Measurements from ENCODE around the gene GPR55. TPM values are rescaled to one million over a fixed set of nuclear protein-coding genes. Genes with fewer than 3 reads are reported as not detected.

Gene GPR55
- total and polyA plus RNA-seq, 2 of the 4 experiments (the other 2 are of a cell fraction), result 0.03 TPM; not detected in 1

DNA sequence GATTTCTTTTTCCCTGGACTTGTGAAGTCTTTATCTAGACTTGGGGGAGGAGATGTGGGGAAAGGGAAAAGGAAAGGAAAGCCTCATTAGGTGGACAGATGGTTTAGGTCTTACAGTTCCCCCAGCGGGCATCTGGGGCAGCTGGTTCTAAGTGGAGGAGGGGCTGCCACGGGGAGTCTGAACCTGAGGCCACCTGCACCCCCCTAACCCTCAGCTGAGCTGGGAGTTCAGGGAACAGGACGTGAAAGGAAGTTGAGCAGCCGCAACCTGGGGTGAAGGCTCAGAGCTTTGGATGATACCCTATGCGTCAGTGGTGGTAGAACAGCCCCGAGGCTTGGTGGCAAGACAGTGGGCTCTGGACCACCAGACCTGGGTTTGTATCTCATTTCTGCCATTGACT is 33.5 kb downstream of the GPR55 start:
- Histone ChIP-seq H3K27ac (ENCODE audit: insufficient read depth, low read length) (no peak overlapping the region), H2AFZ (replicated peaks; ENCODE audit: low read length, poor library complexity) (no peak overlapping the region), H4K91ac (ENCODE audit: insufficient read depth, low read depth, low read length) (no peak overlapping the region), H4K5ac (ENCODE audit: low read depth, low read length) (no peak overlapping the region), H3K9me3 (ENCODE audit: control insufficient read depth, insufficient read depth, low read length) (peaks cover 2% of the 10 kb centered on the region; the same call in 1 of the 2 replicates), H3K4ac (ENCODE audit: low read depth, low read length) (no peak overlapping the region), H2AK9ac (replicated peaks; ENCODE audit: low read depth, low read length, poor library complexity) (no peak overlapping the region), H3K9ac (ENCODE audit: low read depth, low read length) (no peak overlapping the region), H4K8ac (ENCODE audit: low read depth in 2 of 2, low read length in 2 of 2) (no peak overlapping the region), H2AK5ac (ENCODE audit: low read depth, low read length) (no peak overlapping the region), H3K23ac (ENCODE audit: low read depth, low read length) (no peak overlapping the region), H3K14ac (replicated peaks; ENCODE audit: low read depth, low read length) (no peak overlapping the region), H3K79me1 (ENCODE audit: low read depth in 1 of 2, low read length in 2 of 2) (no peaks in the 10 kb centered on the region), H3K4me1 (ENCODE audit: control insufficient read depth, insufficient read depth, low read length) (no peaks in the 10 kb centered on the region), H2BK20ac (ENCODE audit: low read depth, low read length) (no peak overlapping the region), H3K4me2 (ENCODE audit: low read depth, low read length) (no peak overlapping the region), H3K18ac (ENCODE audit: low read depth, low read length) (no peak overlapping the region), H2BK5ac (ENCODE audit: low read depth, low read length, poor library complexity, severe bottlenecking) (no peak overlapping the region), H2BK15ac (ENCODE audit: low read depth, low read length) (no peak overlapping the region), H3K27me3 (ENCODE audit: control insufficient read depth, insufficient read depth, low read length) (peaks cover 34% of the 10 kb centered on the region), H3K56ac (ENCODE audit: extremely low read depth, insufficient read depth, low read length) (no peak overlapping the region), H4K20me1 (ENCODE audit: insufficient read depth, low read length) (no peaks in the 10 kb centered on the region), H3K9me1 (ENCODE audit: insufficient read depth, low read length) (no peaks in the 10 kb centered on the region), H2BK120ac (ENCODE audit: low read depth, low read length) (no peak overlapping the region), H3K36me3 (ENCODE audit: control insufficient read depth, insufficient read depth, low read length) (no peaks in the 10 kb centered on the region), H3K4me3 (ENCODE audit: insufficient read depth, low read depth, low read length) (no peak overlapping the region)
- no CpG with 5 or more reads among the region's 6 CpGs for WGBS, 2 experiments (ENCODE audit: extremely low coverage in 2 of 2, insufficient read length in 1 of 2)
- CTCF ChIA-PET, result no interaction called here
- BruUV-seq (replicated peaks), result no TSS peak
- TF ChIP-seq CEBPB (IDR thresholded peaks at IDR 0.05; ENCODE audit: low read depth, low read length), result no peak
- TF ChIP-seq CHD1 (IDR thresholded peaks at IDR 0.05; ENCODE audit: low read depth, low read length), result no peak
- no peak for TF ChIP-seq RCOR1 (IDR thresholded peaks at IDR 0.05; ENCODE audit: insufficient replicate concordance, low read length)
- TF ChIP-seq, protein P1, sequence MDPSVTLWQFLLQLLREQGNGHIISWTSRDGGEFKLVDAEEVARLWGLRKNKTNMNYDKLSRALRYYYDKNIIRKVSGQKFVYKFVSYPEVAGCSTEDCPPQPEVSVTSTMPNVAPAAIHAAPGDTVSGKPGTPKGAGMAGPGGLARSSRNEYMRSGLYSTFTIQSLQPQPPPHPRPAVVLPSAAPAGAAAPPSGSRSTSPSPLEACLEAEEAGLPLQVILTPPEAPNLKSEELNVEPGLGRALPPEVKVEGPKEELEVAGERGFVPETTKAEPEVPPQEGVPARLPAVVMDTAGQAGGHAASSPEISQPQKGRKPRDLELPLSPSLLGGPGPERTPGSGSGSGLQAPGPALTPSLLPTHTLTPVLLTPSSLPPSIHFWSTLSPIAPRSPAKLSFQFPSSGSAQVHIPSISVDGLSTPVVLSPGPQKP (IDR thresholded peaks at IDR 0.05; ENCODE audit: borderline replicate concordance, low read depth, low read length), result no peak
- TF ChIP-seq MXI1 (IDR thresholded peaks at IDR 0.05; ENCODE audit: borderline replicate concordance, low read depth, low read length), result no peak
- no peak for TF ChIP-seq NFE2L2 (IDR thresholded peaks at IDR 0.05; ENCODE audit: low read depth, low read length)
- TF ChIP-seq, protein P2, sequence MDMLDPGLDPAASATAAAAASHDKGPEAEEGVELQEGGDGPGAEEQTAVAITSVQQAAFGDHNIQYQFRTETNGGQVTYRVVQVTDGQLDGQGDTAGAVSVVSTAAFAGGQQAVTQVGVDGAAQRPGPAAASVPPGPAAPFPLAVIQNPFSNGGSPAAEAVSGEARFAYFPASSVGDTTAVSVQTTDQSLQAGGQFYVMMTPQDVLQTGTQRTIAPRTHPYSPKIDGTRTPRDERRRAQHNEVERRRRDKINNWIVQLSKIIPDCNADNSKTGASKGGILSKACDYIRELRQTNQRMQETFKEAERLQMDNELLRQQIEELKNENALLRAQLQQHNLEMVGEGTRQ (IDR thresholded peaks at IDR 0.05; ENCODE audit: low read depth, low read length), result no peak
- TF ChIP-seq POLR2A (IDR thresholded peaks at IDR 0.05; ENCODE audit: low read depth, low read length), result no peak
- TF ChIP-seq BHLHE40 (IDR thresholded peaks at IDR 0.05; ENCODE audit: low read depth, low read length), result no peak
- TF ChIP-seq, protein P3, sequence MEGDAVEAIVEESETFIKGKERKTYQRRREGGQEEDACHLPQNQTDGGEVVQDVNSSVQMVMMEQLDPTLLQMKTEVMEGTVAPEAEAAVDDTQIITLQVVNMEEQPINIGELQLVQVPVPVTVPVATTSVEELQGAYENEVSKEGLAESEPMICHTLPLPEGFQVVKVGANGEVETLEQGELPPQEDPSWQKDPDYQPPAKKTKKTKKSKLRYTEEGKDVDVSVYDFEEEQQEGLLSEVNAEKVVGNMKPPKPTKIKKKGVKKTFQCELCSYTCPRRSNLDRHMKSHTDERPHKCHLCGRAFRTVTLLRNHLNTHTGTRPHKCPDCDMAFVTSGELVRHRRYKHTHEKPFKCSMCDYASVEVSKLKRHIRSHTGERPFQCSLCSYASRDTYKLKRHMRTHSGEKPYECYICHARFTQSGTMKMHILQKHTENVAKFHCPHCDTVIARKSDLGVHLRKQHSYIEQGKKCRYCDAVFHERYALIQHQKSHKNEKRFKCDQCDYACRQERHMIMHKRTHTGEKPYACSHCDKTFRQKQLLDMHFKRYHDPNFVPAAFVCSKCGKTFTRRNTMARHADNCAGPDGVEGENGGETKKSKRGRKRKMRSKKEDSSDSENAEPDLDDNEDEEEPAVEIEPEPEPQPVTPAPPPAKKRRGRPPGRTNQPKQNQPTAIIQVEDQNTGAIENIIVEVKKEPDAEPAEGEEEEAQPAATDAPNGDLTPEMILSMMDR (conservative IDR thresholded peaks at IDR 0.05; ENCODE audit: low read depth, low read length), result no peak
- no peak for TF ChIP-seq RAD21 (IDR thresholded peaks at IDR 0.05; ENCODE audit: low read length)
- no peak for TF ChIP-seq FOS (IDR thresholded peaks at IDR 0.05; ENCODE audit: low read depth, low read length)
- no peak for TF ChIP-seq MAFK (IDR thresholded peaks at IDR 0.05; ENCODE audit: low read depth, low read length)
- TF ChIP-seq SMC3 (IDR thresholded peaks at IDR 0.05; ENCODE audit: low read depth, low read length), result no peak
- TF ChIP-seq MAZ (IDR thresholded peaks at IDR 0.05; ENCODE audit: borderline replicate concordance, low read depth, low read length), result no peak
- no peak for TF ChIP-seq RFX5 (IDR thresholded peaks at IDR 0.05; ENCODE audit: low read depth, low read length)
- ATAC-seq (ENCODE audit: low read depth) (no peak), DNase-seq (no peak)
- dilution Hi-C loops (cut with HindIII; ENCODE audit: low sequenced_read_pairs, unreplicated experiment), result no loop called here
- POLR2A ChIA-PET (ENCODE audit: unreplicated experiment), result no interaction called here
- intact Hi-C loops (cut with micrococcal nuclease), result no loop called here
- in situ Hi-C loops (cut with MboI; ENCODE audit: low sequenced_read_pairs), result no loop called here

Measured in IMR-90 (cell line).